Activated CD4-positive, alpha-beta memory T cell treated with anti-CD3 and anti-CD28 coated beads for 36 hours (primary cell): Measurements from ENCODE around the gene MAP2K1. TPM values are rescaled to one million over a fixed set of nuclear protein-coding genes. Genes with fewer than 3 reads are reported as not detected.
"Not testable (repeated sequence)": the region's sequence is repeated elsewhere in the genome, so short reads cannot be mapped to it uniquely, and the experiment has no call there.

Experiments
- CTCF ChIA-PET: fragments of 350-600 bp; sonication (Branson Sonifier 250); formaldehyde crosslinking; loops from one replicate; lab custom pipeline; 2021; ENCODE audit warnings: antibody characterized with exemption, inconsistent platforms; lab: Charles Lee
- POLR2A ChIA-PET: fragments of 350-600 bp; sonication (Branson Sonifier 250); formaldehyde crosslinking; loops from one replicate; lab custom pipeline; 2021; ENCODE audit warnings: antibody characterized with exemption; lab: Charles Lee
- DNase-seq: peaks from one replicate; pipeline ENCODE4 v3.0.0-alpha.2; 2020
- H3K27ac Mint-ChIP-seq: one replicate; pipeline ENCODE4 v1.8.0; 2021; ENCODE audit warnings: mixed read lengths
- H3K27me3 Mint-ChIP-seq: one replicate; pipeline ENCODE4 v1.8.0; 2021; ENCODE audit warnings: mixed read lengths
- H3K36me3 Mint-ChIP-seq: one replicate; pipeline ENCODE4 v1.8.0; 2021; ENCODE audit warnings: mixed read lengths
- H3K4me1 Mint-ChIP-seq: one replicate; pipeline ENCODE4 v1.8.0; 2021; ENCODE audit warnings: low read depth, mixed read lengths
- H3K4me3 Mint-ChIP-seq: one replicate; pipeline ENCODE4 v1.8.0; 2021; ENCODE audit warnings: mild to moderate bottlenecking, mixed read lengths
- H3K9me3 Mint-ChIP-seq: one replicate; pipeline ENCODE4 v1.8.0; 2021; ENCODE audit warnings: mixed read lengths
- intact Hi-C: fragments of 100-400 bp; cut with micrococcal nuclease; formaldehyde crosslinking; loops from one replicate; pipeline ENCODE4 v1.15.1; 2023
- total RNA-seq, 2 experiments: library from RNA; stranded (reverse); gene quantifications; one replicate each; pipeline ENCODE4 v1.2.3, GENCODE V29; 2021

The MAP2K1 gene
- total RNA-seq, 2 experiments from 2014 or later: 91.8 to 91.9 TPM

DNA sequence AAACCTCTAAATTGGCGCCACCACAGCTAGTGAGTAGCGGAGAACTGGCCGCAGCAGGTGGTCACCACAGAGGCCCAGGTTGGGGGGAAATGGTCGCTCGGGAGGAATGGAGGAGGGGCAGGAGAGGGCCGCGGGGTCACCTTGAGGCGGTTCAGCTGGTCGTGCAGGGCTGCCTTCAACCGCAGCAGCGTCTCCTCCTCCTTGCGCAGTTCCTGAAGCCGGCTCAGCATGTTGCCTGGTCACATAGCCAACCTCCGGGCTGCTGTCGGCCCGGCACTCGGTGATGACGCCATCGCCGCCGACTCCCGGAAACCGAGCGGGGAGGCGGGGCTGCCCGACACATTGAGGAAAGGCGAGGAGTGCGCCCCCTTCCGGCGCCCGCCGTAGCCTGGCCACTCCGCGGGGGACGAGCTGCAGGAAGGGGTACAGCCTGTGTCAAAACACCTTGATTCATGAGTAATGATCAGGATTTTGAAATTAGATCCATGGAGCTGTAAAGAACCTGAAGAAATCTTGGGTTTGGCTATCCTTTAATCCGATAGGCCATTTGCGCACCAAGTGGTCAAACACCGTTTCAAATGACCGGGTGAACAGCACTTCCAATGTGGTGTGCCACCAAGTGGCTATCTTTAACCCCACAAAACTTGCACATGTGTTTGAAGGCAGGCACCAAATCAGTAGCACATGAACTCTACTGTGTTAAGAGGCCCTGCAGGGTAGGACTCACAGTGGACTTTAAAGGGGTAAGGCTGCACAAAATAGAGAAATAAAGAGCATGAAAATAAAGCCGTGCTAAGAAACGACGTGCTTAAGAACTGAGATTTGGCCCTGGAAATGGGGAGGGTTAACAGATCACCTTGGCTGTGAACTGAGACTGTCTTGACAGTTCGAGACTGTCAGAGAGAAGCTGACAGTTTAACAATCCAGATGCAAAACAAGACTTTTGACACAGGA lies 111.1 kb downstream of the MAP2K1 start, which contains the start of gene SNAPC5:
TSS of gene SNAPC5 (minus strand) at position 261 of the 954 bp plus-strand sequence. CDS start at position 230, 31 bp downstream.
- peaks cover 63% of the 10 kb centered on the region for H3K4me1 Mint-ChIP-seq
- POLR2A ChIA-PET: interaction anchor here (0.7 to 5.2 kb wide), 9 partner anchors 10 to 206 kb away, joined by 3 to 48 read pairs (median 5); partner anchors contain the start of genes MAP2K1 and TIPIN

DNA sequence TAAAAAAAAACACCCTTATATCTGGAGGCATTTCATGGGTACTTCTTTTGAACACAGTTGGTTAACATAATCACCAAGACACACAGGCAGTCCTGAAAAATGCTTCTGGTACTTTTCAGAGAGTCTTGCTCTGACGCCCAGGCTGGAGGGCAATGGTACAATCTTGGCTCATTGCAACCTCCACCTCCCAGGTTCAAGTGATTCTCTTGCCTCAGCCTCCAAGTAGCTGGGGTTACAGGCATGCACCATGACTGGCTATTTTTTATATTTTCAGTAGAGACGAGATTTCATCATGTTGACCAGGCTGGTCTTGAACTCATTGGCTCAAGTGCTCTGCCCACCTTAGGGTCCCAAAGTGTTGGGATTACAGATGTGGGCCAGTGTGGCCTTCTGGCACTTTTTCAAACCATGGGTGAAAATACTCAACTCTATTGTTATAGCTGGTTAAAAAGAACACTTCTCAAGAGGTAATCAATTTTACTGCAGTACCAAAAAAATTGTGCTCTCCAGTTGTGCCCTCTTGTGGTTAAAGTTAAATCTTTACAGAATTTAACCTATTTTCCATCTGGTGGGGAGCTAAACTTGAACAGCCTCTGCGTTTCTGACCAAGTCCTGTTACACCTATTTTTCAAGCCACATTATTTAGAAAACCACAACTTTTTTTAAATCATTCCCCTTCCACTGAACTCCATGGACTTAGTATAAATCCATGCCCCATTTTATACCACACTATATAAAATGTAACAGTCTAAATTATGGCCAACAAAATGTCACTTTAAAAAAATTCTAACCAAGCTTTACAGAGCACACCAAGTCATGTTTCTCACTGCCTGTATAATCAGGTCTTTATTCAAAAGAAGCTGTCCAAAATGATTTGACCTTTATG lies 112.0 kb downstream of the MAP2K1 start:
- CTCF ChIA-PET: interaction anchor here (0.7 to 5.1 kb wide), 15 partner anchors 9 to 630 kb away, joined by 3 to 74 read pairs (median 5); partner anchors contain the start of genes MAP2K1, RAB11A and TIPIN
- Mint-ChIP-seq H3K27ac (peak overlapping the region; percentile 92), H3K9me3 (no peaks in the 10 kb centered on the region), H3K4me1 (peaks cover 65% of the 10 kb centered on the region), H3K27me3 (no peaks in the 10 kb centered on the region), H3K36me3 (peaks cover 85% of the 10 kb centered on the region), H3K4me3 (no peak overlapping the region)
- intact Hi-C loops: loop anchor here (2.0 to 5.0 kb wide), 3 partner anchors 126 to 246 kb away; partner anchors contain the start of genes DIS3L and MEGF11
- DNase-seq: no peak
- POLR2A ChIA-PET: interaction anchor here (1.0 to 5.2 kb wide), 5 partner anchors 10 to 207 kb away, joined by 3 to 48 read pairs (median 5); partner anchors contain the start of genes MAP2K1 and TIPIN

More for the DNA sequence above, 111.1 kb downstream of the MAP2K1 start, which contains the start of gene SNAPC5:
- H3K36me3 Mint-ChIP-seq: peaks cover 80% of the 10 kb centered on the region
- intact Hi-C loops: loop anchor here (1.0 to 5.0 kb wide), 7 partner anchors 8 to 980 kb away; partner anchors contain the start of genes DIS3L, DPP8, MEGF11 and TIPIN
- no peaks in the 10 kb centered on the region for H3K27me3 Mint-ChIP-seq
- peak within 1 kb of the TSS; percentile 92 for H3K27ac Mint-ChIP-seq
- peak; percentile 99 for DNase-seq
- no peaks in the 10 kb centered on the region for H3K9me3 Mint-ChIP-seq
- CTCF ChIA-PET: interaction anchor here (0.6 to 5.1 kb wide), 19 partner anchors 9 to 629 kb away, joined by 3 to 74 read pairs (median 5); partner anchors contain the start of genes MAP2K1, RAB11A, TIPIN and ZWILCH
- H3K4me3 Mint-ChIP-seq: peak within 1 kb of the TSS; percentile 88

DNA sequence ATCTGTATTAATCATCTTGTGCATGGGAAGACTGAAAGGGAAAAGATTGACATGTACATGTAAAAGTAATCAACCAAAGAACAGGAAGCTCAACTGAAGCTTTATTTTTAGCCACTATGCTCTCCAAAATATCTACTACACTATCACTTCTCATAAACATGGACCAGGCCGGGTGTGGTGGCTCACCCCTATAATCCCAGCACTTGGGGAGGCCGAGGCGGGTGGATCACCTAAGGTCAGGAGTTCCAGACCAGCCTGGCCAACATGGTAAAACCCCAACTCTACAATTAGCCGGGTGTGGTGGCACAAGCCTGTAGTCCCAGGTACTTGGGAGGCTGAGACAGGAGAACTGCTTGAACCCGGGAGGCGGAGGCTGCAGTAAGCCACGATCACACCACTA lies 113.6 kb downstream of the MAP2K1 start:
- peak overlapping the region; percentile 6 for H3K4me3 Mint-ChIP-seq

DNA sequence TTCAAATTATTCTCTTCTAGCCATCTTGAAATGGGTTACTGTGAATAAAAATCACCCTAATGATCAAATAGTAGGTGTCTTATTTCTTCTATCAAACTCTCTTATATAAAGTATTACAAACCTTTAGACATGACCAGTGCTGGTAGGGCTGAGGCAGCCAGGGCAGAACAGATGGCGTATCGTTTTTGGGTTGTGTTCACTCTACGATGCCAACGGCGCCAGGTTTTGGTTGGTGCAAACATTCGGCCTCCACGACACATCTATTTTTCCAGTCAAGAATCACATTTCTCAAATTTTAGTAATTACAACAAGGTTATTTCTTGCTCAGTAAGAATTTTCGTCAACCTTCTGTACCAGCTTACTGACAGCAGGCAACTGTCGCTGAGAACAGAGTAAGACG lies 115.8 kb downstream of the MAP2K1 start:
- intact Hi-C loops: loop anchor here (5.0 kb wide), 1 partner anchor 635 kb away; the partner anchor contains the start of gene RAB11A
- DNase-seq: no peak
- Mint-ChIP-seq H3K9me3 (no peaks in the 10 kb centered on the region), H3K4me1 (peaks cover 57% of the 10 kb centered on the region), H3K4me3 (peak overlapping the region; percentile 95), H3K36me3 (peaks cover 71% of the 10 kb centered on the region), H3K27ac (peak overlapping the region; percentile 95), H3K27me3 (no peaks in the 10 kb centered on the region)
- POLR2A ChIA-PET: interaction anchor here (0.6 to 1.9 kb wide), 2 partner anchors 21 to 116 kb away, joined by 3 to 6 read pairs; partner anchors contain the start of gene MAP2K1
- CTCF ChIA-PET: no interaction called here

More for the DNA sequence above, 113.6 kb downstream of the MAP2K1 start:
- peak overlapping the region; percentile 95 for H3K27ac Mint-ChIP-seq
- peaks cover 82% of the 10 kb centered on the region for H3K36me3 Mint-ChIP-seq
- CTCF ChIA-PET: interaction anchor here (1.2 to 5.1 kb wide), 2 partner anchors 114 to 145 kb away, joined by 4 to 43 read pairs; partner anchors contain the start of genes MAP2K1 and TIPIN
- H3K9me3 Mint-ChIP-seq, H3K27me3 Mint-ChIP-seq, DNase-seq: not testable (repeated sequence)
- POLR2A ChIA-PET: interaction anchor here (1.9 to 5.2 kb wide), 2 partner anchors 9 to 114 kb away, joined by 5 to 48 read pairs; partner anchors contain the start of gene MAP2K1
- peaks cover 56% of the 10 kb centered on the region for H3K4me1 Mint-ChIP-seq
- intact Hi-C loops: loop anchor here (5.0 kb wide), 1 partner anchor 633 kb away; the partner anchor contains the start of gene RAB11A

DNA sequence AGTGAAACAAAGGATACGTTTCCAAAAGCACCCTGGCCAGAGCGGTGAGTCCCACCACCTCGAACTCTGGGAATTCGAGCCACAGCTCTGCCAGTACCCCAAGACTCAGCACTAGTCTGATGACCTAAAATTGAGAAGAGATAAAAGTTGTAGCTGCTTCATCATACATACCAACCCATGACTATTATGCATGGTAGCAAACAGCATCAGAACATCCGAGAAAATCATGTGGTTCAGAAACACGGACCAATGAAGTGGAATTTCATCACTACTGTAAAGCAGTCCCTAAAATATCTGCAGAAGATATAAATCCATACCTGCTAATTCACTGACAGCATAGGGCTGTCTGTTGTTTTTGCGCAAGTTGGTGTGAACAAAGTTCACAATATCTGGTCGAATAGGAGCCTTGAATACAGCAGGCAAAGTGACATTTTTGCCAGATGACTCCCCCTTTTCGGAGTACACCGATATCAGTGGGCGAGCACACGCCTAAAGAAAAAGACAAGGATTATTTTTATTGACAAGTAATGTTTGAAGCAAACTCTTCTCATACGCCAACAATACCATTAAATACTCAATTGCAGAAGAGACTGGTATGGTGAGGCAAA lies 116.4 kb downstream of the MAP2K1 start:
- H3K36me3 Mint-ChIP-seq: peaks cover 64% of the 10 kb centered on the region
- ChIA-PET CTCF (interaction anchor here (0.7 to 2.2 kb wide), 2 partner anchors 115 to 147 kb away, joined by 3 to 11 read pairs; partner anchors contain the start of gene TIPIN), POLR2A (interaction anchor here (0.6 to 1.9 kb wide), 5 partner anchors 21 to 209 kb away, joined by 3 to 6 read pairs (median 3); partner anchors contain the start of genes DIS3L and MAP2K1)
- not testable (repeated sequence) for H3K27me3 Mint-ChIP-seq, DNase-seq, H3K9me3 Mint-ChIP-seq
- H3K4me1 Mint-ChIP-seq: peaks cover 53% of the 10 kb centered on the region
- peak overlapping the region; percentile 95 for H3K27ac Mint-ChIP-seq
- intact Hi-C loops: loop anchor here (5.0 kb wide), 1 partner anchor 636 kb away; the partner anchor contains the start of gene RAB11A
- peak overlapping the region; percentile 95 for H3K4me3 Mint-ChIP-seq

DNA sequence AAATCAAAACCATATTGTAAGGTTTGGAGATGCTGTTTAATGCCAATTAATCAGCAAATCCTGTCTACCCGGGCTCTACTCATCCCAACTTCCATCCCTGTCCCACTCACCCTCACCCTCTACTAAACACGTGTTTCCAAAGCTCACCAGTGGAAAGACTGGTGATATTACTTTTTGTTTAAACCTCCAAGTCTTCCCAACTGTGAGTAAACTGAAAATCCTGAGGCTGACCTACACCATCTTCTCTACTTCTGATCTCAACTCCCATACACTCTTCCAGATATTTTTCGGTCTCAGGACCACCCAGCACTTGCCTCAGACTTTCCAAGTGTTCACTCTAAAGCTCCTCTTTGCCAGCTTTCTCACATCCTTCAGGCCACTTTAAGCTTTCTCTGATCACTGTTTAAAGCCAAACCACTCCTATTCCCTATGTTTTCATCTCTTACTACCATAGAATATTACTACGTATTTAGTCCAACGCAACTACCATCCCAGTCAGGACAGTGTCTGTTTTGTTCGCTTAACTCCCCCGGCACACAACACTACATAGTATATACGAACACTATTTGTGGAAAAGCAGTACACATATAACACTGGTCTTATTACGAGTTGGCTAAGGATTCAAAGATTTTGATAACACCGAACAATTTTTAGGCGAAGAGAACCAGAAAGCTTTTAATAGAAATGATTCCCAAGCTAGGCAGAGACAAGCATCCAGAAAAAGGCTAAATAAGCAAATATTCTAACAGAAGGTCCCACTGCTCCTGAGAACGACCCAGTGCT lies 117.3 kb downstream of the MAP2K1 start:
- peak overlapping the region; percentile 95 for H3K27ac Mint-ChIP-seq
- intact Hi-C loops: loop anchor here (2.0 to 5.0 kb wide), 3 partner anchors 117 to 637 kb away; partner anchors contain the start of genes MAP2K1, RAB11A and TIPIN
- H3K4me1 Mint-ChIP-seq: peaks cover 54% of the 10 kb centered on the region
- peaks cover 59% of the 10 kb centered on the region for H3K36me3 Mint-ChIP-seq
- ChIA-PET CTCF (interaction anchor here (0.7 to 2.2 kb wide), 2 partner anchors 116 to 148 kb away, joined by 3 to 11 read pairs; partner anchors contain the start of gene TIPIN), POLR2A (interaction anchor here (1.2 to 1.9 kb wide), 5 partner anchors 31 to 210 kb away, joined by 3 to 15 read pairs (median 3); partner anchors contain the start of genes DIS3L and MAP2K1)
- peak overlapping the region; percentile 95 for H3K4me3 Mint-ChIP-seq
- no peaks in the 10 kb centered on the region for H3K27me3 Mint-ChIP-seq
- DNase-seq: no peak
- H3K9me3 Mint-ChIP-seq: no peaks in the 10 kb centered on the region

DNA sequence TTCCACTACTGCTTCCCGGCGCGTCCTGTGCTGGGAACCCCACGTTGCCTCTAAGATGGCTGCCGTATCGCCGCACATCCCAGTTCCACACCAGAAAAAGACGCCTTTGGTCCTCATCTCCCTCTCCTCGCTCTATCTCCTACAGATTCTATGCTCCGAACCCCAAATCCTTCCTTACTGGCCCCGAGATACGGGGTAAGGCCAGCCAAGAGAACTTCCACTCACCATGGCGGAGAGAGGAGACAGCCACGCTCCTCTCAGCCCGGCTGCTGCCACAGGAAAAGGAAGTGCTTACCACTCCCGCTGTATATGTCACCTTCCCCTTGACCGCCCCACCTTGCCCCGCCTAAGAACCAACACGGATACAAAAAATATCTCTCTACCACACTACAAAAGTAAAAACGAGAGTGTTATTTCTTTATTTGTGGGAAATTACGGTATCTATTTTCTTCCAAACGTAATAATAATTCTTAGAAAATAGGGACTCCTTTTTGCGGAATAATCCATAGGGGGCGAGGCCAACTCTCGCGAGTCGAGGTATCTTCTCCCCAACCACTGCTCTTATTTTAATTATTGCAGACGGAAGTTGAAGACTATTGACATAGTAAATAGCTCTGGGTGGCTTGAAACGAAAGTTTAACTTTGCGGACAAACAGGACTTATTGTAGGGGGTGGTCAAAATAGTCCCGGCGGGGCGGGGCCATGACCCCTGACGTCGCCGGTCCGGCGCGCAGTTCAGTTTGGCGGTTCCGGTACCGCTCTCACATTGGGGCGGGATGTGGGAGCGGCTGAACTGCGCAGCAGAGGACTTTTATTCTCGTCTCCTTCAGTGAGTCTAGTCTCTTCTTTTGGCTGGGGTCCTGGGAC lies 118.1 kb downstream of the MAP2K1 start, which contains the start of the genes RPL4 and ZWILCH:
TSS of gene RPL4 (minus strand) at position 293 of the 867 bp plus-strand sequence. CDS start at position 228, 65 bp downstream.
TSS of gene ZWILCH (plus strand) at position 764 of the 867 bp plus-strand sequence. CDS start at position 777, 13 bp downstream.
- peak within 1 kb of the TSS; percentile 95 for H3K4me3 Mint-ChIP-seq
- peak; percentile 82 for DNase-seq
- H3K9me3 Mint-ChIP-seq: no peaks in the 10 kb centered on the region
- H3K27me3 Mint-ChIP-seq: no peaks in the 10 kb centered on the region
- ChIA-PET CTCF (interaction anchor here (1.4 to 3.2 kb wide), 3 partner anchors 7 to 118 kb away, joined by 5 to 18 read pairs (median 11); partner anchors contain the start of genes MAP2K1 and SNAPC5), POLR2A (interaction anchor here (0.7 to 1.7 kb wide), 9 partner anchors 8 to 212 kb away, joined by 3 to 15 read pairs (median 3); partner anchors contain the start of genes DIS3L and MAP2K1)
- H3K27ac Mint-ChIP-seq: peak within 1 kb of the TSS; percentile 95
- intact Hi-C loops: loop anchor here (1.0 to 5.0 kb wide), 4 partner anchors 7 to 637 kb away; partner anchors contain the start of genes MAP2K1, RAB11A, SNAPC5 and TIPIN
- H3K36me3 Mint-ChIP-seq: peaks cover 51% of the 10 kb centered on the region
- peaks cover 49% of the 10 kb centered on the region for H3K4me1 Mint-ChIP-seq

DNA sequence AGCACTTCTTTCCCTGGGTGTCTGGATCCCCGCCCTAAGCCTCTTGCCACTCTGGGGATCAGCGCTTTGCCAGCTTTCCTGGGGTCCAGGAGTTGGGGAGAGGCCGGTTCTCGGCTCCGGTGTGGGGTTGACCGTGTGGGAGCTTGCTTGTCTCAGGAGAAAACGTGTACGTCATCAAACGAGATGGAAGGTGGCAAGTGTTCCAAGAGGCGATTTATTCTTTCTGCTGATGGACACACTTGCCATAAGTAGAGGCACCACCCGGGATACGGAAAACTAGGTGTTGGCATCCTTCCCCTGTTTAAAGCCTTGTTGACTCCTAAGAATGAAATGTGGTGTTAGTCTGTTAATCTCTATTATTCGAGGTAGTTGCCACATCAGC lies 118.7 kb downstream of the MAP2K1 start:
- peaks cover 45% of the 10 kb centered on the region for H3K36me3 Mint-ChIP-seq
- POLR2A ChIA-PET: interaction anchor here (0.7 to 1.7 kb wide), 7 partner anchors 9 to 212 kb away, joined by 3 to 15 read pairs (median 4); partner anchors contain the start of genes DIS3L and MAP2K1
- intact Hi-C loops: loop anchor here (1.0 to 2.0 kb wide), 3 partner anchors 8 to 149 kb away; partner anchors contain the start of genes MAP2K1, SNAPC5 and TIPIN

More for the DNA sequence above, 118.7 kb downstream of the MAP2K1 start:
- Mint-ChIP-seq H3K4me3 (peak overlapping the region; percentile 95), H3K9me3 (no peaks in the 10 kb centered on the region), H3K4me1 (peaks cover 43% of the 10 kb centered on the region), H3K27me3 (no peaks in the 10 kb centered on the region), H3K27ac (peak overlapping the region; percentile 95)
- CTCF ChIA-PET: interaction anchor here (1.4 to 3.2 kb wide), 3 partner anchors 8 to 119 kb away, joined by 5 to 18 read pairs (median 11); partner anchors contain the start of genes MAP2K1 and SNAPC5
- DNase-seq: no peak
